HUES64 (cell line): ENCODE data around the gene RAET1G. TPM values are rescaled to one million over a fixed set of nuclear protein-coding genes. Genes with fewer than 3 reads are reported as not detected.
"Not testable (repeated sequence)": the region's sequence is repeated elsewhere in the genome, so short reads cannot be mapped to it uniquely, and the experiment has no call there.

Experiments used
- H3K27ac ChIP-seq: 2 replicates; pipeline ENCODE4 v1.7.0; 2013; ENCODE audit warnings: low read depth, low read length, inconsistent platforms
- H3K27me3 ChIP-seq: 2 replicates; pipeline ENCODE4 v1.6.1; 2013; ENCODE audit warnings: mild to moderate bottlenecking, low read length; ENCODE audit not compliant: insufficient read depth
- H3K36me3 ChIP-seq: 2 replicates; pipeline ENCODE4 v1.6.1; 2013; ENCODE audit warnings: mild to moderate bottlenecking, low read length; ENCODE audit not compliant: insufficient read depth
- H3K4me1 ChIP-seq: 2 replicates; pipeline ENCODE4 v1.6.1; 2013; ENCODE audit warnings: mild to moderate bottlenecking, low read length, moderate library complexity; ENCODE audit not compliant: insufficient read depth
- H3K4me3 ChIP-seq: 2 replicates; pipeline ENCODE4 v1.5.1; 2013; ENCODE audit warnings: mild to moderate bottlenecking, low read length, moderate library complexity
- H3K9ac ChIP-seq: 2 replicates; pipeline ENCODE4 v1.6.1; 2013; ENCODE audit warnings: mild to moderate bottlenecking, low read depth, low read length
- H3K9me3 ChIP-seq: 2 replicates; pipeline ENCODE4 v1.6.1; 2013; ENCODE audit warnings: low read depth, low read length; ENCODE audit not compliant: insufficient read depth
- WGBS: fragments of 150-250, 120-280 bp; methylation state at CpG from one replicate; pipeline ENCODE4 v1.1.7; 2013; ENCODE audit warnings: missing lambda C conversion rate; 5-methylcytosine and 5-hydroxymethylcytosine counted together
- polyA plus RNA-seq, 2 experiments: library from polyadenylated mRNA; stranded (reverse); fragments of 50-300 nt; gene quantifications; one replicate each; pipeline ENCODE4 v1.2.3, GENCODE V29; 2013

RAET1G gene, protein sequence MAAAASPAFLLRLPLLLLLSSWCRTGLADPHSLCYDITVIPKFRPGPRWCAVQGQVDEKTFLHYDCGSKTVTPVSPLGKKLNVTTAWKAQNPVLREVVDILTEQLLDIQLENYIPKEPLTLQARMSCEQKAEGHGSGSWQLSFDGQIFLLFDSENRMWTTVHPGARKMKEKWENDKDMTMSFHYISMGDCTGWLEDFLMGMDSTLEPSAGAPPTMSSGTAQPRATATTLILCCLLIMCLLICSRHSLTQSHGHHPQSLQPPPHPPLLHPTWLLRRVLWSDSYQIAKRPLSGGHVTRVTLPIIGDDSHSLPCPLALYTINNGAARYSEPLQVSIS
- not detected for polyA plus RNA-seq (2013, experiment 1 of 2)
- polyA plus RNA-seq (2013, experiment 2 of 2), result not detected

GRCh38 chr6:149922642-149923326, at the start of gene RAET1G:
Gene RAET1G, minus strand, starts transcription at chr6:149923121. Its CDS starts 111 bp downstream, at chr6:149923010.
- H3K9ac ChIP-seq, result no peak within 1 kb of the TSS
- H3K9me3 ChIP-seq, result no peaks in the 10 kb centered on the region
- WGBS, result under 1% methylated on average over 40 of the region's 40 CpGs
- H3K4me1 ChIP-seq, result no peaks in the 10 kb centered on the region
- peak within 1 kb of the TSS; percentile 64 for H3K4me3 ChIP-seq
- peaks cover 91% of the 10 kb centered on the region for H3K27me3 ChIP-seq
- no peaks in the 10 kb centered on the region for H3K36me3 ChIP-seq
- H3K27ac ChIP-seq, result no peak within 1 kb of the TSS

DNA sequence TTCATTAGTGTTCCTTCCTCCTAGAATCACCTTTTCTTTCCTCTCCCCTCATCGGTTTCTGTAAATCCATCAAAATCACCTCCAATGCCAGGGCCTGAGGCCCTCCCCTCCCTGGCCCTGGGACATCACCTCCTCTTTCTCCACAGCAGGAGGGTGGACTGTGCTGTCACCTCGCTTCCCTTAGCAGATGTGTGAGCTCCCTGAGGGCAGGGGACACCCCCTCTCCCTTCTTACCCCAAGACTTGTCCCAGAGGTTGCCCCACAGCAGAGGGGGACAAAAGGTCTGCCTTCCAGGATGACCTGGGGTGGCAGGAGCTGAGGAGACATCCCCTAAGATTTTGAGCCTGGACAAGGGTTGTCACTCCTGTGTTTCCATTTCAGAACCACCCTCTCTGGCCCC, 46.7 kb upstream of the RAET1G start:
- WGBS, result 84% methylated on average over 2 of the region's 2 CpGs
- Histone ChIP-seq H3K36me3 (no peaks in the 10 kb centered on the region), H3K27me3 (peaks cover 97% of the 10 kb centered on the region)

GRCh38 chr6:149968909-149969308, 46.0 kb upstream of the RAET1G start:
- H3K27me3 ChIP-seq, result peaks cover 97% of the 10 kb centered on the region

More for the DNA sequence above, 46.7 kb upstream of the RAET1G start:
- no peak overlapping the region for H3K9ac ChIP-seq
- H3K27ac ChIP-seq, result no peak overlapping the region
- H3K4me1 ChIP-seq, result no peaks in the 10 kb centered on the region
- H3K4me3 ChIP-seq, result no peak overlapping the region
- no peaks in the 10 kb centered on the region for H3K9me3 ChIP-seq

GRCh38 chr6:149967999-149968398, 45.1 kb upstream of the RAET1G start:
- H3K9me3 ChIP-seq, H3K4me1 ChIP-seq, H3K36me3 ChIP-seq, H3K27ac ChIP-seq, H3K9ac ChIP-seq, H3K4me3 ChIP-seq: not testable (repeated sequence)
- WGBS, result 78% methylated on average over 2 of the region's 2 CpGs
- H3K27me3 ChIP-seq, result peaks cover 97% of the 10 kb centered on the region

More at GRCh38 chr6:149968909-149969308, 46.0 kb upstream of the RAET1G start:
- not testable (repeated sequence) for H3K9ac ChIP-seq, H3K4me3 ChIP-seq, H3K4me1 ChIP-seq, H3K36me3 ChIP-seq, H3K27ac ChIP-seq, H3K9me3 ChIP-seq
- WGBS, result 78% methylated on average over 2 of the region's 2 CpGs

DNA sequence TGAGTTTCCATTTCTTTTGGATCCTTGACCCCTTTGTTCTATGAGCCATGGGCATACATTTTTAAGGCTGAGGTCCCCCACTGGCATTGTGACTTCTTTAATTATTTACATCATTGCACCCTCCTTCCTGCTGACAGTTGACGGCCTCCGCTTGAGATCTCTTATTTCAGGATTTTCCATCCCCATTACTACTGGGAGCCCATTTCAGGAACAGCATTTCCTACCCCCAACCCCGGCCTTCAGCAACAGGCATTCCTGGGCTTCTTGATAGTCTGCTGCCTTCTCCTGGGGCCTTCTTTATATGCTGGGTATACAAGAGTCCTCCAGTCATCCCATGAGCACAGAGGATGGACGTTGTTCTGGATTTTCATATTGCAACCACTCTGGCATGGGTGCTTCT, 44.7 kb upstream of the RAET1G start:
- H3K9ac ChIP-seq, result no peak overlapping the region
- no peaks in the 10 kb centered on the region for H3K36me3 ChIP-seq
- no peaks in the 10 kb centered on the region for H3K9me3 ChIP-seq
- H3K4me1 ChIP-seq, result 0 out of 2 replicates have a peak, but pooled peaks cover 5% of the 10 kb centered on the region
- no peak overlapping the region for H3K4me3 ChIP-seq
- no peak overlapping the region for H3K27ac ChIP-seq
- 83% methylated on average over 4 of the region's 4 CpGs for WGBS
- H3K27me3 ChIP-seq, result peaks cover 97% of the 10 kb centered on the region

GRCh38 chr6:149966319-149966718, 43.4 kb upstream of the RAET1G start:
- 96% methylated on average over 2 of the region's 2 CpGs for WGBS
- H3K27me3 ChIP-seq, result peaks cover 100% of the 10 kb centered on the region
- not testable (repeated sequence) for H3K9ac ChIP-seq, H3K4me1 ChIP-seq, H3K27ac ChIP-seq, H3K9me3 ChIP-seq, H3K4me3 ChIP-seq, H3K36me3 ChIP-seq

DNA sequence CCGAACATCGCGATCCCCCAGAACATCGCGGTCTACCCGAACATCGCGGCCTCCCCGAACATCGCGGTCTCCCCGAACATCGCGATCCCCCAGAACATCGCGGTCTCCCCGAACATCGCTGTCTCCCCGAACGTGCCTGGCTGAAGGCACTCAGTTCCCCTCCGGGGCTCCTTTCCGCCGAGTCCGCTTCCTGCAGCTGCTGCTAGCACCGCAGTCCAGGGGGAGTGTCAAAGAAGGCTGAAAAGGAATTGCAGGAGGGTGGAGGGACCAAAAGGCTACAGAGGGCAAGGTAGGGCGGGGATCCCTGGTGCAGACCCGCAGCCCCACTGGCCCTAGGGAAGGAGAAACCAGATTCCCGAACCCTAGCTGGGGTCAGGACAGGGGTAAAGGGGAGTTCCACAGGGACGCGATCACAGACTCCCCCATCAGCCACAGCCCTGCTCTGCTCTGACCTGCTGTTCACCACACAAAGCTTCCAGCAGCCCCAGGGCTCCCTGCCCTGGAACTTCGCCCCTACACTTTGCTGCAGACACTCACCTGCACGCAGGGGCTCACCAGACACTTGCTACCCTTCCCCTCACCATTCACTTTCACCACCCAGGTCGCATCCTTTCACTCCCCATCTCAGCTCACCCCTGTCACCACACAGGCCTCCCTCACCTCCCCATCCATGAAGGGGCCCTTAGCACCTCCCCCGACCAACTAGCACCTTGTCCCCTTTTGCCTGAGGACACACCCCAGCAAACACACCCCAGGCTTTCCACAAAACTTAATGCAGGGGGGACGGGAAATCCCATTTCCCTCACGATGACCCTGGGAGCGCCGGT, 42.5 kb upstream of the RAET1G start:
- Histone ChIP-seq H3K9me3 (no peaks in the 10 kb centered on the region), H3K9ac (no peak overlapping the region), H3K27ac (no peak overlapping the region), H3K27me3 (peaks cover 100% of the 10 kb centered on the region), H3K4me3 (peak overlapping the region; percentile 83), H3K36me3 (no peaks in the 10 kb centered on the region), H3K4me1 (0 out of 2 replicates have a peak, but pooled peaks cover 5% of the 10 kb centered on the region)
- WGBS, result 9% methylated on average over 38 of the region's 38 CpGs

- H3K9ac ChIP-seq, result peak overlapping the region; percentile 21; the same call in 1 of the 2 replicates
- 0 out of 2 replicates have a peak, but pooled peaks cover 5% of the 10 kb centered on the region for H3K4me1 ChIP-seq
- WGBS, result 1% methylated on average over 103 of the region's 103 CpGs
- H3K9me3 ChIP-seq, result no peaks in the 10 kb centered on the region
- H3K4me3 ChIP-seq, result peak overlapping the region; percentile 83
- peaks cover 99% of the 10 kb centered on the region for H3K27me3 ChIP-seq
- H3K36me3 ChIP-seq, result no peaks in the 10 kb centered on the region
- H3K27ac ChIP-seq, result no peak overlapping the region
These were observed 41.6 kb upstream of the RAET1G start for GRCh38 chr6:149964308-149965193.

- under 1% methylated on average over 69 of the region's 69 CpGs for WGBS
- no peaks in the 10 kb centered on the region for H3K9me3 ChIP-seq
- H3K27me3 ChIP-seq, result peaks cover 99% of the 10 kb centered on the region
- no peaks in the 10 kb centered on the region for H3K36me3 ChIP-seq
- 0 out of 2 replicates have a peak, but pooled peaks cover 5% of the 10 kb centered on the region for H3K4me1 ChIP-seq
- peak within 1 kb of the TSS; percentile 82 for H3K9ac ChIP-seq
- no peak within 1 kb of the TSS for H3K27ac ChIP-seq
- H3K4me3 ChIP-seq, result peak within 1 kb of the TSS; percentile 83
These were observed 40.8 kb upstream of the RAET1G start, which contains the start of gene ULBP1 for GRCh38 chr6:149963462-149964307. Gene ULBP1, plus strand, starts transcription at chr6:149963943. Its CDS starts 107 bp downstream, at chr6:149964050.

- no peak overlapping the region for H3K27ac ChIP-seq
- 0 out of 2 replicates have a peak, but pooled peaks cover 5% of the 10 kb centered on the region for H3K4me1 ChIP-seq
- no peaks in the 10 kb centered on the region for H3K9me3 ChIP-seq
- no peaks in the 10 kb centered on the region for H3K36me3 ChIP-seq
- H3K4me3 ChIP-seq, result peak overlapping the region; percentile 83
- H3K9ac ChIP-seq, result peak overlapping the region; percentile 82
- WGBS, result 6% methylated on average over 8 of the region's 8 CpGs
- peaks cover 95% of the 10 kb centered on the region for H3K27me3 ChIP-seq
These were observed 40.2 kb upstream of the RAET1G start for GRCh38 chr6:149963212-149963461.
